CD4-positive, alpha-beta T cell (primary cell): Measurements from ENCODE around the gene MED12L. TPM values are rescaled to one million over a fixed set of nuclear protein-coding genes. Genes with fewer than 3 reads are reported as not detected.

Experiments used
- ATAC-seq: fragments of 200-7000 bp; cut with Tn5 transposase; one replicate; pipeline ENCODE4 v1.10.0; 2022; ENCODE audit warnings: mild to moderate bottlenecking; ENCODE audit not compliant: poor library complexity
- CTCF ChIA-PET: fragments of 350-600 bp; sonication (Branson Sonifier 250); formaldehyde crosslinking; loops from one replicate; lab custom pipeline; 2021; ENCODE audit warnings: antibody characterized with exemption, inconsistent platforms; lab: Charles Lee
- POLR2A ChIA-PET: fragments of 350-600 bp; sonication (Branson Sonifier 250); formaldehyde crosslinking; loops from one replicate; lab custom pipeline; 2021; ENCODE audit warnings: antibody characterized with exemption, inconsistent platforms; lab: Charles Lee
- DNase-seq, 14 experiments: peaks; one replicate each; pipeline ENCODE4 v3.0.0-alpha.2; 2013 to 2020; ENCODE audit warnings: mixed read lengths in 2 of 14
- H3K27ac ChIP-seq, 2 donors: one replicate each; pipeline versions ENCODE4 v1.5.1 to v1.7.0; 2013; ENCODE audit warnings: low read length in 2 of 2, low read depth in 1 of 2, mild to moderate bottlenecking in 1 of 2
- H3K27me3 ChIP-seq, 2 experiments: 1 replicate in 1 of 2; 2 replicates in 1 of 2; pipeline versions ENCODE4 v1.6.1 to v1.7.0; 2013; ENCODE audit warnings: low read length in 2 of 2, control low read depth in 1 of 2, mild to moderate bottlenecking in 1 of 2, moderate library complexity in 1 of 2; ENCODE audit not compliant: insufficient read depth in 2 of 2, control insufficient read depth in 1 of 2
- H3K36me3 ChIP-seq: one replicate; pipeline ENCODE4 v1.6.1; 2013; ENCODE audit warnings: low read length, control low read depth; ENCODE audit not compliant: insufficient read depth
- H3K4me1 ChIP-seq: one replicate; pipeline ENCODE4 v1.6.1; 2013; ENCODE audit warnings: low read length, control low read depth; ENCODE audit not compliant: insufficient read depth
- H3K4me3 ChIP-seq: one replicate; pipeline ENCODE4 v1.5.1; 2013; ENCODE audit warnings: mild to moderate bottlenecking, low read length, moderate library complexity
- H3K9me3 ChIP-seq, 2 experiments: 1 replicate in 1 of 2; 2 replicates in 1 of 2; pipeline versions ENCODE4 v1.6.1 to v1.7.0; 2013; ENCODE audit warnings: low read length in 2 of 2, mild to moderate bottlenecking in 2 of 2, control low read depth in 1 of 2, moderate library complexity in 1 of 2; ENCODE audit not compliant: control insufficient read depth in 1 of 2, insufficient read depth in 1 of 2
- H3K27ac Mint-ChIP-seq: one replicate; pipeline ENCODE4 v1.8.0; 2020; ENCODE audit warnings: mixed read lengths
- H3K27me3 Mint-ChIP-seq: one replicate; pipeline ENCODE4 v1.8.0; 2021; ENCODE audit warnings: mixed read lengths
- H3K36me3 Mint-ChIP-seq: one replicate; pipeline ENCODE4 v1.8.0; 2021; ENCODE audit warnings: low read depth, mixed read lengths
- H3K4me1 Mint-ChIP-seq: one replicate; pipeline ENCODE4 v1.8.0; 2021; ENCODE audit warnings: low read depth, mixed read lengths
- H3K4me3 Mint-ChIP-seq: one replicate; pipeline ENCODE4 v1.8.0; 2020; ENCODE audit warnings: mild to moderate bottlenecking, mixed read lengths
- H3K9me3 Mint-ChIP-seq: one replicate; pipeline ENCODE4 v1.8.0; 2020; ENCODE audit warnings: mixed read lengths
- intact Hi-C, 2 experiments: fragments of 100-400 bp; cut with DNase I in 1 of 2; cut with micrococcal nuclease in 1 of 2; formaldehyde crosslinking; loops; one replicate each; pipeline versions ENCODE4 v1.15.1 to v1.9.0; 2023 to 2025; cut with DNase I, micrococcal nuclease
- total RNA-seq, 174 experiments: library from RNA in 2 of 174; stranded (reverse) in 2 of 174; gene quantifications; one replicate each; pipeline ENCODE4 v1.2.3 and lab custom pipeline; 2021 to 2026
- TF ChIP-seq, protein P1 (sequence below): fragments of 200-600 bp; IDR thresholded peaks from one replicate; pipeline ENCODE4 v1.8.0; 2022; ENCODE audit warnings: antibody characterized with exemption, mild to moderate bottlenecking

MED12L gene
- total RNA-seq, 2 experiments from 2014 or later: 0.39 to 0.49 TPM

DNA sequence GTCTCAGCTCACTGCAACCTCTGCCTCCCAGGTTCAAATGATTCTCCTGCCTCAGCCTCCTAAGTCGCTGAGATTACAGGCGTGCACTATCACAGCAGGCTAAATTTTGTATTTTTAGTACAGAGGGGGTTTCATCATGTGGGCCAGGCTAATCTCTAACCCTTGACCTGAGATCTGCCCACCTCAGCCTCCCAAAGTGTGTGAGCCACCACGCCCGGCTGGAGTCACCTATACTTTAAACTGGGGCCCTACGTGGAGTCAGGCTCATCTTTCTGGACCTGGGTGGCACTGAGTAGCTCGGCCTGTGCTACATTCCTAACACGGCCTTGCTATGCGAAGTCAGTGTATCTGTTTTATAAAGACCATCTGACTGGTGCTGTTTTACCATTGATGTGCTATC, 111.8 kb downstream of the MED12L start:
- Mint-ChIP-seq H3K36me3 (peaks cover 41% of the 10 kb centered on the region), H3K27me3 (no peaks in the 10 kb centered on the region), H3K4me1 (peaks cover 43% of the 10 kb centered on the region), H3K9me3 (no peaks in the 10 kb centered on the region), H3K27ac (no peak overlapping the region), H3K4me3 (no peak overlapping the region)
- no peak for ATAC-seq
- Histone ChIP-seq H3K36me3 (peaks cover 16% of the 10 kb centered on the region), H3K9me3 (peaks cover 0 to 9% of the 10 kb centered on the region in 2 experiments), H3K27ac (no peak overlapping the region), H3K27me3 (no peaks in the 10 kb centered on the region), H3K4me3 (no peak overlapping the region), H3K4me1 (peaks cover 19% of the 10 kb centered on the region)
- POLR2A ChIA-PET: interaction anchor here (9.0 kb wide), 1 partner anchor 13 kb away, joined by 84 read pairs; no protein-coding TSS in a partner anchor
- DNase-seq: no peak
- CTCF ChIA-PET: interaction anchor here (1.6 kb wide), 1 partner anchor 31 kb away, joined by 4 read pairs; no protein-coding TSS in a partner anchor
- intact Hi-C loops: no loop called here
- TF ChIP-seq, protein P1, sequence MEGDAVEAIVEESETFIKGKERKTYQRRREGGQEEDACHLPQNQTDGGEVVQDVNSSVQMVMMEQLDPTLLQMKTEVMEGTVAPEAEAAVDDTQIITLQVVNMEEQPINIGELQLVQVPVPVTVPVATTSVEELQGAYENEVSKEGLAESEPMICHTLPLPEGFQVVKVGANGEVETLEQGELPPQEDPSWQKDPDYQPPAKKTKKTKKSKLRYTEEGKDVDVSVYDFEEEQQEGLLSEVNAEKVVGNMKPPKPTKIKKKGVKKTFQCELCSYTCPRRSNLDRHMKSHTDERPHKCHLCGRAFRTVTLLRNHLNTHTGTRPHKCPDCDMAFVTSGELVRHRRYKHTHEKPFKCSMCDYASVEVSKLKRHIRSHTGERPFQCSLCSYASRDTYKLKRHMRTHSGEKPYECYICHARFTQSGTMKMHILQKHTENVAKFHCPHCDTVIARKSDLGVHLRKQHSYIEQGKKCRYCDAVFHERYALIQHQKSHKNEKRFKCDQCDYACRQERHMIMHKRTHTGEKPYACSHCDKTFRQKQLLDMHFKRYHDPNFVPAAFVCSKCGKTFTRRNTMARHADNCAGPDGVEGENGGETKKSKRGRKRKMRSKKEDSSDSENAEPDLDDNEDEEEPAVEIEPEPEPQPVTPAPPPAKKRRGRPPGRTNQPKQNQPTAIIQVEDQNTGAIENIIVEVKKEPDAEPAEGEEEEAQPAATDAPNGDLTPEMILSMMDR: no peak

DNA sequence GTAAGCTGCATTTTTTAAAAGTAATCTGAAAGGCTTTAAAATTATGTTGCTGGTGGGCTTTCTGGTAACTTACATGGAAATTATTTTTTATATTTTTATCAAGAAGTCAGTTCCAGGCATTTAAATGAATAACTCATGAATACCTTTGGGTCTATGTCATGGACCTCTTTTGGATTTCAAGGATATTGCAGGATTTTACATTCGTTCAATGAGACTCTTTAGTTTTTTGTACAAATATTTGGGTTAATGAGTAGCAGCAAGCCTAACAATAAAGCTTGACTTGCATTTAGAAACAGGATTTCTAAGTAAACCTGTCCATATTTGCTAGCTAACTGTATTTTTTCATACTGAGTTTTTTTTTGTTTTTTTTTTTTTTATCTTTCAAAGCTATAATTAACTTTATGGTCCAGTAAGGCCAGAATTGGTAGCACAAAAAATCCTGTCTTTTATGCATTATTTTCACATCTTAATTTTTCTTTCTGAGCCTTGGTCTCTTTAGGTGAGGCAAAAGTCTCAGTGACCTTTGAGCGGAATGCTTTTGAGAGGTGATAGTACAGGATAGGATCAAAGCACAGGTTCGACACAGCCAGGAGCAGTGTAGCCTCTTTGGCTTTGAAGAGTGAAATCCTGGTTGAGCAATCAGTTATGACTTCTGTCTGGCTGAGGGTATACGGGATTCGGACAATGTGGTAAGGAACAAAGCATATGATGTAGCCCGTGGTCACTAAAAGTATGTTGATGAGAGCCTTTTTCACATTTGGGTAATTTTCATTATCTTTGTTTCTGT, 112.7 kb downstream of the MED12L start:
- Mint-ChIP-seq H3K4me1 (peaks cover 50% of the 10 kb centered on the region), H3K27ac (peak overlapping the region; percentile 85), H3K4me3 (no peak overlapping the region), H3K9me3 (no peaks in the 10 kb centered on the region), H3K36me3 (peaks cover 49% of the 10 kb centered on the region), H3K27me3 (no peaks in the 10 kb centered on the region)
- POLR2A ChIA-PET: interaction anchor here (9.0 kb wide), 1 partner anchor 14 kb away, joined by 84 read pairs; no protein-coding TSS in a partner anchor
- TF ChIP-seq, protein P1: no peak
- DNase-seq (no peak), ATAC-seq (no peak)
- H3K9me3 ChIP-seq: peaks cover 0 to 9% of the 10 kb centered on the region in 2 experiments
- CTCF ChIA-PET: interaction anchor here (1.2 kb wide), 1 partner anchor 813 kb away, joined by 3 read pairs; no protein-coding TSS in a partner anchor
- intact Hi-C loops: no loop called here
- peaks cover 16% of the 10 kb centered on the region for H3K36me3 ChIP-seq
- peaks cover 22% of the 10 kb centered on the region for H3K4me1 ChIP-seq
- no peak overlapping the region for H3K27ac ChIP-seq
- no peaks in the 10 kb centered on the region for H3K27me3 ChIP-seq
- H3K4me3 ChIP-seq: no peak overlapping the region

DNA sequence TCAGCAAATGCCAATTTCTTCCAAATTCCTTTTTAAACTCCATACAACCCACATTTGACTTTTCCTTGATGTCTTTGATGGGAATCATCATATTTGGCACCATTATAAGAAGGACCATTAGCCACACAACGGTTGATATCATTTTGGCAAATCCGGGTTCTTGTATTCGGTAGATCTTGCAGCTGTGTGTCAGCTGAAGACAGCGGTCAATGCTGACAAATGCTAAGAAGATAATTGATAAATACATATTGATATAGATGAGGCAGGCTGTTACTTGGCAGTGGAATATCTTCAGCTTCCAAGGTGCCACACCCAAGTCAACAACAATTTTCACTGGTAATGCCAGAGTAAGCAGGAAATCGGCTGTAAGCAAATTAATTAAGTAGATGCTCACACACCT, 113.4 kb downstream of the MED12L start:
- Mint-ChIP-seq H3K27ac (peak overlapping the region; percentile 85), H3K36me3 (peaks cover 50% of the 10 kb centered on the region), H3K9me3 (no peaks in the 10 kb centered on the region), H3K27me3 (no peaks in the 10 kb centered on the region), H3K4me1 (peaks cover 54% of the 10 kb centered on the region), H3K4me3 (no peak overlapping the region)
- DNase-seq (no peak), ATAC-seq (no peak)
- H3K4me3 ChIP-seq: no peak overlapping the region
- intact Hi-C loops: no loop called here
- peaks cover 16% of the 10 kb centered on the region for H3K36me3 ChIP-seq
- TF ChIP-seq, protein P1: no peak
- H3K27me3 ChIP-seq: no peaks in the 10 kb centered on the region
- no peak overlapping the region for H3K27ac ChIP-seq
- peaks cover 0 to 9% of the 10 kb centered on the region in 2 experiments for H3K9me3 ChIP-seq
- ChIA-PET CTCF (interaction anchor here (1.2 kb wide), 1 partner anchor 814 kb away, joined by 3 read pairs; no protein-coding TSS in a partner anchor), POLR2A (interaction anchor here (9.0 kb wide), 1 partner anchor 15 kb away, joined by 84 read pairs; no protein-coding TSS in a partner anchor)
- H3K4me1 ChIP-seq: peaks cover 22% of the 10 kb centered on the region
